ENCODE data around the gene TXNDC16. TPM values are rescaled to one million over a fixed set of nuclear protein-coding genes. Genes with fewer than 3 reads are reported as not detected.

Gene TXNDC16
- polyA plus RNA-seq, 3 donors, result 2.6 to 4.1 (median 3.8) TPM

- 100% methylated on average over 1 of the region's 2 CpGs for WGBS (ENCODE audit: insufficient coverage)
- Histone ChIP-seq H3K27me3 (ENCODE audit: control insufficient read depth in 2 of 2, insufficient read depth in 2 of 2, low read length in 2 of 2) (no peaks in the 10 kb centered on the region), H3K27ac (ENCODE audit: low read depth in 1 of 2, low read length in 2 of 2) (no peak overlapping the region), H4K20me1 (ENCODE audit: insufficient read depth, low read length) (no peaks in the 10 kb centered on the region), H3K4me3 (replicated peaks in 1 of 3; ENCODE audit: low read depth in 2 of 3, low read length in 3 of 3) (no peak overlapping the region), H2AFZ (ENCODE audit: insufficient read depth, low read depth, low read length, poor library complexity, severe bottlenecking) (no peak overlapping the region), H3K4me1 (ENCODE audit: control insufficient read depth in 1 of 2, insufficient read depth in 2 of 2, low read length in 2 of 2) (peaks cover 9 to 14% of the 10 kb centered on the region in 2 donors), H3K79me2 (ENCODE audit: insufficient read depth, low read length) (no peaks in the 10 kb centered on the region), H3K9me3 (replicated peaks in 1 of 2; ENCODE audit: control insufficient read depth in 1 of 2, insufficient read depth in 1 of 2, low read length in 2 of 2) (no peaks in the 10 kb centered on the region), H3K9ac (ENCODE audit: insufficient read depth, low read length, poor library complexity, severe bottlenecking) (no peak overlapping the region), H3K4me2 (replicated peaks; ENCODE audit: extremely low read depth, low read length, poor library complexity, severe bottlenecking) (no peak overlapping the region), H3K36me3 (replicated peaks in 1 of 2; ENCODE audit: control insufficient read depth in 1 of 2, insufficient read depth in 2 of 2, low read length in 2 of 2) (no peaks in the 10 kb centered on the region)
- peaks cover 18% of the 10 kb centered on the region for H3K4me1 Mint-ChIP-seq
- TF ChIP-seq CTCF (IDR thresholded peaks at IDR 0.05), result no peak
- H3K4me3 Mint-ChIP-seq, result no peak overlapping the region
- H3K27me3 Mint-ChIP-seq (ENCODE audit: low read depth in 3 of 3), result no peaks in the 10 kb centered on the region
- no peak for DNase-seq
- H3K27ac Mint-ChIP-seq, result no peak overlapping the region
- H3K36me3 Mint-ChIP-seq, result peaks cover 3 to 6% of the 10 kb centered on the region in 2 donors
- intact Hi-C loops (cut with micrococcal nuclease), result no loop called here
- no peaks in the 10 kb centered on the region for H3K9me3 Mint-ChIP-seq
Measured at GRCh38 chr14:52547027-52547426, 5.3 kb downstream of the TXNDC16 start.

GRCh38 chr14:52546318-52546670 lies 6.0 kb downstream of the TXNDC16 start:
- H3K36me3 Mint-ChIP-seq, result peaks cover 4 to 6% of the 10 kb centered on the region in 2 donors
- Histone ChIP-seq H3K27ac (ENCODE audit: low read depth in 1 of 2, low read length in 2 of 2) (no peak overlapping the region), H3K79me2 (ENCODE audit: insufficient read depth, low read length) (no peaks in the 10 kb centered on the region), H3K4me3 (replicated peaks in 1 of 3; ENCODE audit: low read depth in 2 of 3, low read length in 3 of 3) (no peak overlapping the region), H4K20me1 (ENCODE audit: insufficient read depth, low read length) (no peaks in the 10 kb centered on the region), H3K9ac (ENCODE audit: insufficient read depth, low read length, poor library complexity, severe bottlenecking) (no peak overlapping the region), H3K27me3 (ENCODE audit: control insufficient read depth in 2 of 2, insufficient read depth in 2 of 2, low read length in 2 of 2) (no peaks in the 10 kb centered on the region), H3K4me2 (replicated peaks; ENCODE audit: extremely low read depth, low read length, poor library complexity, severe bottlenecking) (no peak overlapping the region), H3K4me1 (ENCODE audit: control insufficient read depth in 1 of 2, insufficient read depth in 2 of 2, low read length in 2 of 2) (peaks cover 6 to 7% of the 10 kb centered on the region in 2 donors), H3K9me3 (replicated peaks in 1 of 2; ENCODE audit: control insufficient read depth in 1 of 2, insufficient read depth in 1 of 2, low read length in 2 of 2) (no peaks in the 10 kb centered on the region), H3K36me3 (replicated peaks in 1 of 2; ENCODE audit: control insufficient read depth in 1 of 2, insufficient read depth in 2 of 2, low read length in 2 of 2) (no peaks in the 10 kb centered on the region), H2AFZ (ENCODE audit: insufficient read depth, low read depth, low read length, poor library complexity, severe bottlenecking) (no peak overlapping the region)
- no peaks in the 10 kb centered on the region for H3K27me3 Mint-ChIP-seq (ENCODE audit: low read depth in 3 of 3)
- no peaks in the 10 kb centered on the region for H3K9me3 Mint-ChIP-seq
- TF ChIP-seq CTCF (IDR thresholded peaks at IDR 0.05), result no peak
- no peak overlapping the region for H3K27ac Mint-ChIP-seq
- no peak for DNase-seq
- 80% methylated on average over 2 of the region's 4 CpGs for WGBS (ENCODE audit: insufficient coverage)
- intact Hi-C loops (cut with micrococcal nuclease), result no loop called here
- peaks cover 11% of the 10 kb centered on the region for H3K4me1 Mint-ChIP-seq
- no peak overlapping the region for H3K4me3 Mint-ChIP-seq
